Hindlimb muscle (tissue), 1 donor: ENCODE data around the gene ASB1. TPM values are rescaled to one million over a fixed set of nuclear protein-coding genes. Genes with fewer than 3 reads are reported as not detected.

Experiments used
- DNase-seq: peaks from one replicate; pipeline ENCODE4 v3.0.0-alpha.2; 2013
- polyA plus RNA-seq: library from polyadenylated mRNA; unstranded; fragments of 120-200 nt; gene quantifications from one replicate; pipeline ENCODE4 v1.2.1, GENCODE V29; 2013; ENCODE audit not compliant: insufficient read length

Gene ASB1
- polyA plus RNA-seq, 1 donor = 49.7 TPM

DNA sequence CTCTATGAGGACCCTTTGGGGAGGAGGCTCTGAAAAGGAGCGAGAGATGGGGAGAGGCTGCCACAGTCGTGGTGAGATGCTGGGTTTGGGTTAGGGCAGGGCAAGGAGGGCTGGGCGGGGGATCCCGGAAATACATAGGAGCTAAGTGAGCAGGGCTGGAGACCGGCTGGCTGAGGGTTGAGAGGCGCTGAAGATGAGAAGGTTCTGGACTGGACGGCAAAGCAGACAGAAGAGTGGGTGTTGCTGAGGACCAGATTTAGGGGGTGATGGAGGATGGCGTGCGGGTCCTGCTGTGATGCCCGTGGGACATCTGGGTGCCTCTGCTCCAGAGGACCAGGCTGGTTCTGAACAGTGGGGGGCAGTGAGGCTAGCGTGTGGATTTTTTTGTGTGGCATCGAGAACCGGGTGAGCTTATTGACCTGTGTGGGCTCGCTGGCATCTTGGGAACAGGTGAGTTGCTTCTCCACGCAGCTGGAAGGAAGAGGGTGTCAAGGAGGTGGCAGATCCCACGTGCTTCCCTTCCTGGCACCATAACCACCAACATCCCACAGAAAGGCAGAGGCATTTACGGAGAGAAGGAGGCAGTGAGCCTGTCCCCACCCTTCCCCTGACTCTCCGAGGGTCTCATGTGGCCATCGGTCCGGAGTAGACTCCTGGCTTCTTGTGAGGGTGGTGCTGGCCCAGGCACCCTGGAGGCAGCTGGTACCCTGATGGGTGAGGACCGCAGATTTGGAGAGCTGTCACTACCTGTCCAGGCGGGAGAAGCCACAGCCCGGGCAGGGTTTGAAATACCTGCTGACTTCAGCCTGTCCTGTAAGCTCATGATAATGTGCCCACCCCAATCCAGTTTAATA is 70.3 kb downstream of the ASB1 start:
- DNase-seq = no peak

DNA sequence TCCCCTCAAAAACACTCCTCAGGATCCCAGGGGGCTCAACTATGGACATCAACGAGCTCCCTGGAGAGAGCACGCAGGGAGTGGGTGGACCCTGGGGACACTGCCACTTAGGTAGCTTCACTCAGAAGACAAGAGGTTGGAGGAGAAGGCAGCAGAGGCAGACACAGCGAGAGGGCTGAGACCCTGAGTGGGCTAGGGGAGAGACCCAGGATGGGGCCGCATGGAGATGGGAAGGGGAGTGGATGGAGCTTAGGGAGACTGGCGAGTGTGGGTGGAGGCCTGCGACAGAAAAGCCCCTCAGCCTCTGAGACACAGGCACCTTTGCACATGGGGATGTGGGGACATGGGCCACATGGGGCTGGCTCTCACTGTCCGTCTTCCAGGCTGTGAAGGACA is 70.9 kb downstream of the ASB1 start:
- DNase-seq = no peak

DNA sequence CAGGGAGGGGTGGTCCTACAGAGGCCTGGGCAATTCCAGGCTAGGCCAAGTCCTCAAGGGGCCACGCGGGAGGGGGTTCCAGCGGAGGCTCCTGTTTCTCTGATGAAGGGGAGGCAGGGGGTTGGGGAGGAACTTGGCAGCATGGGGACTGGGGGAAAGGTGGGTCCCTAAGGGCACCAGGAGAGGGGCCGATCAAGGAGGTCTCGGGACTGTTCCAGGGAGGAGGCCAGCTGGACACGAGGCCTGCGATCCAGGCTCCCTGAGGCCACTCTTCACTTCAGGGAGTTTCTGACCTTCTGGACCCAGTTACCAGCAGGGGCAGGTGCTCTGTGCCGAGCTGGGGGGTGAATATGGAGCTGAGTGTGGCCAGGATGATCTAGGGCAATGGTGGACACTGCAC is 71.5 kb downstream of the ASB1 start:
- no peak for DNase-seq

DNA sequence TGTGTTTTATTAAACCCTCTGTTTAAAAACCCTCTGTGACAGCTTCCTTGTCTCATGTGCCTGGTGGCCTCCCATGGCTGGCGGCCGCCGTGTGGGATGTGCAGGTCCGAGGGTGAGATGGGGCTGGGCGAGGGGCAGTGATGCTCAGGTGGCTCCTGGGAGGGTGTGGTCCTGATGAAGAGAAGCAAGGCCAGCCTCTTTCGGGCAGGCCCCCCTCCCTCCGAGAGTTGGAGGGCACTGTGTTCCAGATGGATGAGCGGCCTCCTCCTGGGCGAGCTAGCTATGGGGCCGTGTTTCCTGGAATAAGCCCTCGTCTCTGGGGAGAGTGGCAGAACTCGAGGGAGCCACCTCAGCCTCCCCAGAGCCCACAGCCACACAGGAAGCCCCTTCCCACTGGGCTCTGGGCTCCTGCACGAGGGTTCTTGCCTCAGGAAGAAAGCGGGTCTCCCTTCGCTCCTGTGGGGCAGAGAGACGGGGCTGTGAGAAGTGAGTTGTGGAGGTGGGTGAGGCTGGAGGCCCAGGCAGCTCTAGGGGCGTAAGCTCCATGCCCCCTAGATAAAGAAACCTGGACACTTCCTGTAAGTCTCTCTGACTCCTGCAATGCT is 72.1 kb downstream of the ASB1 start:
- no peak for DNase-seq

DNA sequence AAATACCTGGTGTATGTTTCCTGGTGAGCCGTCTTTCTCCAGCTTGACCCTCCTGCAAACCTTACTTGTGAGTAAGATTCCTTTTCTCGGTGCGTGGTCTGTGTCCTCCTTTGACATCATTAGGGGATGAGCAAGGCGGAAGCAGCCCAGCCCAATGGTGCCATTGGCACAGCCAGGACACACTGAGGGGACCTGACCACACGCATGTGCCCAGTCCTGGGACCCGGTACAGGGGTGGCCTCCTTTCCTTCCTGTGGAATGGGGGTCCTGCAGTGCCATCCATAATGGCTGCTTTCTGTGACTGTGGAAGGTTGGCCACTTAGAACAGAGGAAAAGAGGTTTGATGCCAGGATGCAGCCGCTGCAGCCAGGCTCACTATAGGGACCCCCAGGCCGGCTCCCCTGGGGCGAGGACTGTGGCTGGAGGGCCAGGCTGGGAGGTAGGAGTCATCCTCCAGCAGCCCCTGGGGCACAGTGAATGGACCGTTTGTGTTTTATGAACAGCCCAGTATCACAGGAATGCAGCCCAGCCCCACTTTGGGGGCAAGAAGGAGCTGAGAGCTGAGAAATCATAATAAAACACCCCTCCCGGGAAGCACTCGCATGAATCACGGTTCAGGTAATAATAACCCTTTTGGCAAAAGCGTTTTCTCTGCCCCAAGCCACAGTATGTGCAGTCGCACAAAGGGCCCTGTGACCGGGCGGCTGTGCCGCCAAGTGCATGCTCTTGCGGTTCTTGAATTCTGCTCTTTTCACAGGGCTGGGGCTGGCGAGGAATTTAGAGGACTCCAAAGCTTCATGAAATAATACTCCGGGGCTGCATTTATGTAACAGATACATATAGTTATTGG is 73.2 kb downstream of the ASB1 start:
- no peak for DNase-seq

DNA sequence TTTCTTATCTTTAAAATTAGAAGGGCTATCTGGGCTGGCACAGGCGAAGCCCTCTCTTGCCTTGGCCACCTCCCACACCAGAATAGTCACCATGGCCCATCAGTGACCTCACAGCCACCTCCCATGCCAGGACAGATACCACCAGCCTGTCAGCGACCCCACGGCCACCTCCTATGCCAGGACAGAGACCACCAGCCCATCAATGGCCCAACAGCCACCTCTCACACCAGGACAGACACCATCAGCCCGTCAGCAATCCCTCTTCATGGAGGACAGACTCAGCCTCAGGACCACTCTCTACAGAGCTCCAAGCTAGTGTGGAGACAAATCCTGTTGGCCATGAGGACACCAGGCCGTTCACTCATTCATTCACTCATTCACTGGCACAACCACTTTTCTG is 74.6 kb downstream of the ASB1 start:
- DNase-seq = no peak

Other genes starting within 250 kb of the ASB1 start
- 36.4 TPM for gene ILKAP, start 223.2 kb upstream of the ASB1 start, polyA plus RNA-seq
- 22.0 TPM for gene HES6, start 186.9 kb upstream of the ASB1 start, polyA plus RNA-seq
- 4.4 TPM for gene PER2, start 138.3 kb upstream of the ASB1 start, polyA plus RNA-seq
- gene TRAF3IP1, start 106.4 kb upstream of the ASB1 start, polyA plus RNA-seq = 9.3 TPM